CD14-positive monocyte (primary cell): ENCODE results near the gene RIF1. TPM values are rescaled to one million over a fixed set of nuclear protein-coding genes. Genes with fewer than 3 reads are reported as not detected.

Experiments
- DNase-seq, 3 donors: peaks; one replicate each; pipeline ENCODE4 v3.0.0-alpha.2; 2011 to 2022
- H2AFZ ChIP-seq: 2 replicates; pipeline ENCODE4 v1.6.0; 2012; ENCODE audit warnings: mild to moderate bottlenecking, low read depth, low read length, inconsistent platforms; ENCODE audit not compliant: insufficient read depth, poor library complexity, severe bottlenecking
- H3K27ac ChIP-seq, 2 donors: 1 replicate in 1 of 2; 2 replicates in 1 of 2; pipeline ENCODE4 v1.5.1; 2012 to 2013; ENCODE audit warnings: low read length in 2 of 2, control low read depth in 1 of 2, inconsistent platforms in 1 of 2, low read depth in 1 of 2, mild to moderate bottlenecking in 1 of 2
- H3K27me3 ChIP-seq, 2 donors: one replicate each; pipeline versions ENCODE4 v1.6.0 to v1.6.1; 2011 to 2013; ENCODE audit warnings: low read length in 2 of 2; ENCODE audit not compliant: control insufficient read depth in 2 of 2, insufficient read depth in 2 of 2
- H3K36me3 ChIP-seq, 2 donors: replicated peaks in 1 of 2; 1 replicate in 1 of 2; 2 replicates in 1 of 2; pipeline versions ENCODE4 v1.5.1 to v1.6.1; 2012 to 2013; ENCODE audit warnings: low read length in 2 of 2, control low read depth in 1 of 2, inconsistent platforms in 1 of 2, mild to moderate bottlenecking in 1 of 2; ENCODE audit not compliant: insufficient read depth in 2 of 2, control insufficient read depth in 1 of 2
- H3K4me1 ChIP-seq, 2 donors: 1 replicate in 1 of 2; 2 replicates in 1 of 2; pipeline versions ENCODE4 v1.5.1 to v1.6.1; 2012 to 2013; ENCODE audit warnings: low read length in 2 of 2, control low read depth in 1 of 2, inconsistent platforms in 1 of 2, mild to moderate bottlenecking in 1 of 2, moderate library complexity in 1 of 2; ENCODE audit not compliant: insufficient read depth in 2 of 2, control insufficient read depth in 1 of 2
- H3K4me2 ChIP-seq: replicated peaks from 2 replicates; pipeline ENCODE3; 2012; ENCODE audit warnings: low read length, moderate library complexity, mild to moderate bottlenecking; ENCODE audit not compliant: poor library complexity, severe bottlenecking; ENCODE audit errors: extremely low read depth
- H3K4me3 ChIP-seq, 3 experiments: fragments of 200-600 bp in 1 of 3; sonication (generic) in 1 of 3; replicated peaks in 1 of 3; 1 replicate in 2 of 3; 2 replicates in 1 of 3; pipeline ENCODE4 v1.5.1; 2011 to 2013; ENCODE audit warnings: low read length in 3 of 3, mild to moderate bottlenecking in 3 of 3, control low read depth in 2 of 3, low read depth in 2 of 3, inconsistent platforms in 1 of 3, moderate library complexity in 1 of 3
- H3K79me2 ChIP-seq: 2 replicates; pipeline ENCODE4 v1.6.0; 2012; ENCODE audit warnings: mild to moderate bottlenecking, control low read depth, inconsistent platforms, low read length, moderate library complexity; ENCODE audit not compliant: insufficient read depth
- H3K9ac ChIP-seq: 2 replicates; pipeline ENCODE4 v1.6.0; 2017; ENCODE audit warnings: low read length, mild to moderate bottlenecking; ENCODE audit not compliant: insufficient read depth, poor library complexity, severe bottlenecking
- H3K9me3 ChIP-seq, 2 donors: replicated peaks in 1 of 2; 1 replicate in 1 of 2; 2 replicates in 1 of 2; pipeline versions ENCODE4 v1.5.1 to v1.6.1; 2012 to 2013; ENCODE audit warnings: low read length in 2 of 2, control low read depth in 1 of 2; ENCODE audit not compliant: control insufficient read depth in 1 of 2, insufficient read depth in 1 of 2
- H4K20me1 ChIP-seq: 2 replicates; pipeline ENCODE4 v1.6.0; 2012; ENCODE audit warnings: mild to moderate bottlenecking, low read length, control low read depth, moderate library complexity; ENCODE audit not compliant: insufficient read depth
- H3K27ac Mint-ChIP-seq, 7 donors: one replicate each; pipeline ENCODE4 v1.8.0; 2020; ENCODE audit warnings: mild to moderate bottlenecking in 7 of 7, mixed read lengths in 7 of 7, moderate library complexity in 6 of 7, inconsistent platforms in 2 of 7
- H3K27me3 Mint-ChIP-seq, 3 donors: one replicate each; pipeline ENCODE4 v1.8.0; 2021 to 2022; ENCODE audit warnings: low read depth in 3 of 3, mild to moderate bottlenecking in 3 of 3, mixed read lengths in 3 of 3, moderate library complexity in 3 of 3, inconsistent platforms in 1 of 3
- H3K36me3 Mint-ChIP-seq, 2 donors: one replicate each; pipeline ENCODE4 v1.8.0; 2020; ENCODE audit warnings: mixed read lengths in 2 of 2, inconsistent platforms in 1 of 2, mild to moderate bottlenecking in 1 of 2
- H3K4me1 Mint-ChIP-seq: one replicate; pipeline ENCODE4 v1.8.0; 2020; ENCODE audit warnings: mild to moderate bottlenecking, mixed read lengths
- H3K4me3 Mint-ChIP-seq, 2 donors: one replicate each; pipeline ENCODE4 v1.8.0; 2020; ENCODE audit warnings: mild to moderate bottlenecking in 2 of 2, mixed read lengths in 2 of 2, moderate library complexity in 1 of 2
- H3K9me3 Mint-ChIP-seq, 7 donors: one replicate each; pipeline ENCODE4 v1.8.0; 2020 to 2022; ENCODE audit warnings: mixed read lengths in 7 of 7, mild to moderate bottlenecking in 6 of 7, moderate library complexity in 6 of 7, inconsistent platforms in 2 of 7
- CTCF ChIP-seq: fragments of 200-600 bp; IDR thresholded peaks from one replicate; pipeline ENCODE4 v1.8.0; 2022; ENCODE audit warnings: antibody characterized with exemption, mild to moderate bottlenecking
- WGBS: methylation state at CpG from one replicate; pipeline ENCODE4 v1.1.5; 2013; ENCODE audit warnings: missing lambda C conversion rate; ENCODE audit not compliant: insufficient coverage; 5-methylcytosine and 5-hydroxymethylcytosine counted together
- intact Hi-C, 2 donors: fragments of 100-400 bp; cut with micrococcal nuclease; formaldehyde crosslinking; loops; one replicate each; pipeline versions ENCODE4 v1.15.0 to v1.15.1; 2023
- polyA plus RNA-seq, 3 donors: library from polyadenylated mRNA; depleted of rRNA in 1 of 3; unstranded in 2 of 3; stranded (reverse) in 1 of 3; fragments of 300-500 nt in 2 of 3; fragments of >200 nt in 1 of 3; fragmentation: Illumina TruSeq in 2 of 3; gene quantifications; 1 replicate in 2 of 3; 2 replicates in 1 of 3; pipeline ENCODE4 v1.2.3, GENCODE V29; 2012 to 2021

The RIF1 gene
- polyA plus RNA-seq, 3 donors = 3.8 to 9.3 (median 6.5) TPM

GRCh38 chr2:151518802-151519201 is 109.1 kb downstream of the RIF1 start:
- H3K36me3 Mint-ChIP-seq = no peaks in the 10 kb centered on the region
- no peaks in the 10 kb centered on the region for H3K9me3 ChIP-seq
- intact Hi-C loops = no loop called here
- no peak overlapping the region for H3K27ac ChIP-seq
- no peaks in the 10 kb centered on the region for H3K27me3 ChIP-seq
- no peak overlapping the region for H3K27ac Mint-ChIP-seq
- TF ChIP-seq CTCF = no peak
- no peak overlapping the region for H2AFZ ChIP-seq
- H4K20me1 ChIP-seq = no peaks in the 10 kb centered on the region
- no peak for DNase-seq
- no peak overlapping the region for H3K4me2 ChIP-seq
- H3K9ac ChIP-seq = no peak overlapping the region
- H3K9me3 Mint-ChIP-seq = no peaks in the 10 kb centered on the region
- no peak overlapping the region for H3K4me3 ChIP-seq
- no peaks in the 10 kb centered on the region for H3K79me2 ChIP-seq
- no peak overlapping the region for H3K4me3 Mint-ChIP-seq
- 100% methylated on average over 1 of the region's 3 CpGs for WGBS
- H3K36me3 ChIP-seq = no peaks in the 10 kb centered on the region
- no peaks in the 10 kb centered on the region for H3K4me1 Mint-ChIP-seq
- no peaks in the 10 kb centered on the region for H3K4me1 ChIP-seq
- H3K27me3 Mint-ChIP-seq = no peaks in the 10 kb centered on the region

- intact Hi-C loops = no loop called here
- no peaks in the 10 kb centered on the region for H3K9me3 Mint-ChIP-seq
- TF ChIP-seq CTCF = no peak
- peaks cover 6% of the 10 kb centered on the region for H3K4me1 Mint-ChIP-seq
- H3K4me1 ChIP-seq = no peaks in the 10 kb centered on the region
- H3K4me3 ChIP-seq = no peak overlapping the region
- no peaks in the 10 kb centered on the region for H3K36me3 Mint-ChIP-seq
- H3K27me3 Mint-ChIP-seq = peaks cover 0 to 1% (median 0%) of the 10 kb centered on the region in 3 donors
- no peak for DNase-seq
- H2AFZ ChIP-seq = no peak overlapping the region
- no peak overlapping the region for H3K27ac Mint-ChIP-seq
- WGBS = no CpG with 5 or more reads among the region's 1 CpG
- no peak overlapping the region for H3K27ac ChIP-seq
- no peak overlapping the region for H3K4me2 ChIP-seq
- no peaks in the 10 kb centered on the region for H3K36me3 ChIP-seq
- no peak overlapping the region for H3K4me3 Mint-ChIP-seq
- no peaks in the 10 kb centered on the region for H3K27me3 ChIP-seq
- H3K79me2 ChIP-seq = no peaks in the 10 kb centered on the region
- H3K9ac ChIP-seq = no peak overlapping the region
- no peaks in the 10 kb centered on the region for H4K20me1 ChIP-seq
- no peaks in the 10 kb centered on the region for H3K9me3 ChIP-seq
Measured at GRCh38 chr2:151520976-151521375, 111.3 kb downstream of the RIF1 start.
